Neuronal stem cell (in vitro differentiated cells): ENCODE data around the gene TMEM11.

Experiments
- DNase-seq: peaks from one replicate; pipeline ENCODE4 v3.0.0-alpha.2; 2013; ENCODE audit warnings: low spot score
- H2AFZ ChIP-seq: one replicate; pipeline ENCODE4 v1.6.1; 2013; ENCODE audit warnings: mild to moderate bottlenecking, low read length, inconsistent platforms
- H2AK5ac ChIP-seq: 2 replicates; pipeline ENCODE4 v1.6.1; 2013; ENCODE audit warnings: low read depth, mild to moderate bottlenecking, inconsistent platforms, low read length, moderate library complexity, mixed read lengths
- H2BK120ac ChIP-seq: 2 replicates; pipeline ENCODE4 v1.6.1; 2013; ENCODE audit warnings: low read depth, mild to moderate bottlenecking, inconsistent platforms, low read length, moderate library complexity, mixed read lengths
- H2BK12ac ChIP-seq: one replicate; pipeline ENCODE4 v1.6.1; 2013; ENCODE audit warnings: low read length, inconsistent platforms
- H2BK15ac ChIP-seq: 2 replicates; pipeline ENCODE4 v1.6.1; 2013; ENCODE audit warnings: mild to moderate bottlenecking, low read length, inconsistent platforms, mixed read lengths
- H2BK5ac ChIP-seq: one replicate; pipeline ENCODE4 v1.6.1; 2013; ENCODE audit warnings: inconsistent platforms, mild to moderate bottlenecking, low read length, moderate library complexity
- H3K14ac ChIP-seq: one replicate; pipeline ENCODE4 v1.6.1; 2013; ENCODE audit warnings: low read length, inconsistent platforms
- H3K18ac ChIP-seq: 2 replicates; pipeline ENCODE4 v1.6.1; 2013; ENCODE audit warnings: low read length, inconsistent platforms
- H3K23ac ChIP-seq: 2 replicates; pipeline ENCODE4 v1.6.1; 2013; ENCODE audit warnings: low read depth, mild to moderate bottlenecking, mixed read lengths, low read length, inconsistent platforms; ENCODE audit not compliant: poor library complexity
- H3K27ac ChIP-seq: replicated peaks from 3 replicates; pipeline ENCODE4 v1.5.1; 2013; ENCODE audit warnings: low read length, inconsistent platforms
- H3K27me3 ChIP-seq, 3 experiments: 2 replicates each; pipeline ENCODE4 v1.6.1; 2013; ENCODE audit warnings: low read length in 3 of 3, mild to moderate bottlenecking in 2 of 3, inconsistent platforms in 1 of 3, low read depth in 1 of 3, mixed read lengths in 1 of 3, moderate library complexity in 1 of 3; ENCODE audit not compliant: control insufficient read depth in 3 of 3, insufficient read depth in 3 of 3
- H3K36me3 ChIP-seq, 2 donors: replicated peaks in 1 of 2; 2 replicates each; pipeline ENCODE4 v1.6.1; 2013; ENCODE audit warnings: low read length in 2 of 2; ENCODE audit not compliant: control insufficient read depth in 2 of 2, insufficient read depth in 2 of 2
- H3K4ac ChIP-seq: 2 replicates; pipeline ENCODE4 v1.6.1; 2013; ENCODE audit warnings: inconsistent platforms, mild to moderate bottlenecking, low read length, moderate library complexity
- H3K4me1 ChIP-seq, 2 donors: 1 replicate in 1 of 2; 2 replicates in 1 of 2; pipeline ENCODE4 v1.6.1; 2013; ENCODE audit warnings: low read length in 2 of 2, low read depth in 1 of 2; ENCODE audit not compliant: control insufficient read depth in 2 of 2, insufficient read depth in 1 of 2
- H3K4me2 ChIP-seq: one replicate; pipeline ENCODE4 v1.6.1; 2013; ENCODE audit warnings: mild to moderate bottlenecking, low read length, inconsistent platforms; ENCODE audit not compliant: insufficient read depth, poor library complexity, severe bottlenecking
- H3K4me3 ChIP-seq, 2 donors: 2 replicates each; pipeline ENCODE4 v1.5.1; 2013; ENCODE audit warnings: low read length in 2 of 2, mild to moderate bottlenecking in 2 of 2, inconsistent platforms in 1 of 2, moderate library complexity in 1 of 2
- H3K79me1 ChIP-seq: one replicate; pipeline ENCODE4 v1.6.1; 2013; ENCODE audit warnings: low read depth, mild to moderate bottlenecking, inconsistent platforms, low read length, moderate library complexity
- H3K9ac ChIP-seq: one replicate; pipeline ENCODE4 v1.6.1; 2013; ENCODE audit warnings: mild to moderate bottlenecking, low read depth, low read length, inconsistent platforms; ENCODE audit not compliant: poor library complexity
- H3K9me3 ChIP-seq, 2 donors: replicated peaks in 1 of 2; 2 replicates each; pipeline versions ENCODE3 to v1.6.1; 2013; ENCODE audit warnings: low read length in 2 of 2, mild to moderate bottlenecking in 2 of 2, inconsistent platforms in 1 of 2, low read depth in 1 of 2, mixed read lengths in 1 of 2, moderate library complexity in 1 of 2; ENCODE audit not compliant: control insufficient read depth in 2 of 2, insufficient read depth in 1 of 2
- H4K8ac ChIP-seq: one replicate; pipeline ENCODE4 v1.6.1; 2013; ENCODE audit warnings: low read depth, mild to moderate bottlenecking, inconsistent platforms, low read length, moderate library complexity
- H4K91ac ChIP-seq: one replicate; pipeline ENCODE4 v1.6.1; 2013; ENCODE audit warnings: low read length, low read depth, mild to moderate bottlenecking, inconsistent platforms; ENCODE audit not compliant: poor library complexity
- WGBS, 2 donors: extraction: QIAGEN DNeasy Blood & Tissue Kit; methylation state at CpG; one replicate each; pipeline ENCODE4 v1.1.7; 2013; ENCODE audit warnings: missing lambda C conversion rate in 2 of 2, mixed read lengths in 1 of 2; ENCODE audit not compliant: insufficient read length in 2 of 2, insufficient replicate concordance in 1 of 2; ENCODE audit errors: extremely low coverage in 2 of 2; 5-methylcytosine and 5-hydroxymethylcytosine counted together

Gene TMEM11

GRCh38 chr17:21232033-21232749, 18.2 kb upstream of the TMEM11 start:
- Histone ChIP-seq H3K4me2 (no peak overlapping the region), H3K36me3 (no peaks in the 10 kb centered on the region), H3K18ac (no peak overlapping the region), H4K8ac (no peak overlapping the region), H3K14ac (no peak overlapping the region), H3K4ac (no peak overlapping the region), H3K79me1 (peaks cover 2% of the 10 kb centered on the region), H2BK5ac (no peak overlapping the region), H3K4me1 (no peaks in the 10 kb centered on the region), H4K91ac (no peak overlapping the region), H3K9me3 (peaks cover 1 to 4% of the 10 kb centered on the region in 2 donors), H3K27ac (no peak overlapping the region), H3K23ac (no peak overlapping the region), H2BK120ac (no peak overlapping the region), H2BK12ac (no peak overlapping the region), H3K9ac (no peak overlapping the region), H2BK15ac (no peak overlapping the region), H2AFZ (no peak overlapping the region), H2AK5ac (no peak overlapping the region), H3K4me3 (no peak overlapping the region), H3K27me3 (no peaks in the 10 kb centered on the region)
- no peak for DNase-seq
- no CpG with 5 or more reads among the region's 4 CpGs for WGBS, 2 donors

DNA sequence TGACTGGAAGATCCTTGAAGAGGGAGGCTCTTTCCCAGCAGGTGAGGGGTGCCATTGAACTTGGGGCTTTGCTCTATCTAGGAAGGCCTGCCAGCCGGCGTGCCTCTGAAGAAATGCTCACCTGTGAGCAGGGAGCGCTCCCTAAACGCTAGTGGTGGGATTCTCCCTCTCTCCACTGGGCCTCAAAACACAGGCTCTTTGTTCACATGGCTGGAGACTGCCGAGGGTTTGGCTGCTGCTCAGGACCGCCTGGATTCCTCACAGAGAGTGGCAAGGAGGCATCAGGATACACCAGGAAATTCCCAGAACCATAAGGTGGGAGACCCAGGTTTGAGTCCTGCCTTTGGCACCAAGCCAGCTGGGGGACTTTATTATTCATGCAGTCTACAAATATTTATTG, 17.6 kb upstream of the TMEM11 start:
- Histone ChIP-seq H3K14ac (no peak overlapping the region), H3K18ac (no peak overlapping the region), H2AFZ (no peak overlapping the region), H2BK5ac (no peak overlapping the region), H3K79me1 (peaks cover 2% of the 10 kb centered on the region), H3K4me3 (no peak overlapping the region), H2BK12ac (no peak overlapping the region), H4K91ac (no peak overlapping the region), H3K23ac (no peak overlapping the region), H4K8ac (no peak overlapping the region), H3K9me3 (peaks cover 1 to 4% of the 10 kb centered on the region in 2 donors), H2AK5ac (no peak overlapping the region), H3K4ac (no peak overlapping the region), H2BK120ac (no peak overlapping the region), H3K4me1 (no peaks in the 10 kb centered on the region), H3K27me3 (no peaks in the 10 kb centered on the region), H3K36me3 (no peaks in the 10 kb centered on the region), H3K9ac (no peak overlapping the region), H2BK15ac (no peak overlapping the region), H3K27ac (no peak overlapping the region), H3K4me2 (no peak overlapping the region)
- no peak for DNase-seq
- WGBS, 2 donors, result no CpG with 5 or more reads among the region's 6 CpGs

- H3K4me3 ChIP-seq, result no peak overlapping the region
- no peaks in the 10 kb centered on the region for H3K36me3 ChIP-seq
- no peak overlapping the region for H3K23ac ChIP-seq
- H4K91ac ChIP-seq, result no peak overlapping the region
- no peak overlapping the region for H3K4ac ChIP-seq
- H3K79me1 ChIP-seq, result peaks cover 2% of the 10 kb centered on the region
- no peak for DNase-seq
- no peak overlapping the region for H3K4me2 ChIP-seq
- H3K18ac ChIP-seq, result no peak overlapping the region
- no peak overlapping the region for H2BK12ac ChIP-seq
- no peak overlapping the region for H2AFZ ChIP-seq
- H3K9me3 ChIP-seq, result peaks cover 1 to 4% of the 10 kb centered on the region in 2 donors
- no CpG with 5 or more reads among the region's 2 CpGs for WGBS, 2 donors
- no peak overlapping the region for H3K27ac ChIP-seq
- no peak overlapping the region for H2BK15ac ChIP-seq
- H2BK5ac ChIP-seq, result no peak overlapping the region
- no peaks in the 10 kb centered on the region for H3K4me1 ChIP-seq
- no peak overlapping the region for H2AK5ac ChIP-seq
- no peaks in the 10 kb centered on the region for H3K27me3 ChIP-seq
- no peak overlapping the region for H4K8ac ChIP-seq
- H2BK120ac ChIP-seq, result no peak overlapping the region
- H3K9ac ChIP-seq, result no peak overlapping the region
- H3K14ac ChIP-seq, result no peak overlapping the region
Observed at GRCh38 chr17:21228845-21229244, 14.9 kb upstream of the TMEM11 start.

DNA sequence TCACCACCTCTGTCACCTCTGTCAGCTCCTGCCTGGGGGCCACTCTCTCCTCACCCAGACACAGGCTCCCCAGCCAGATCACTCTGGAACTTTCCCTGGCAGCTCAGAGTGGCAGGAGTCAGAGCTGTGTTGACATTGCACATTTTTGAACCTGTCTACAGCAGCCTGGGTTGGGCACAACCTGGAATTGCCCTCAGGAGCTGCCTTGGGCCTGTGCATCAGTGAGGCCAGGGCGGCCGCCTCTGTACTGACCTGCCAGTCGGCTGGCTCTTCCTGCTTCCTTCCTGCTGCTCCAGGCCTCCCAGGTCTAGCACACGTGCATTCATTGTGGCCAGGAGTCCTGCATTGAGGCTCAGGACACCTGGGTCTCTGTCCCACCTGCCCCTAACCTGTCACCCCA, 14.2 kb upstream of the TMEM11 start:
- H3K23ac ChIP-seq, result no peak overlapping the region
- peaks cover 1 to 4% of the 10 kb centered on the region in 2 donors for H3K9me3 ChIP-seq
- no peak overlapping the region for H3K4me3 ChIP-seq
- no peak overlapping the region for H2BK120ac ChIP-seq
- H2BK5ac ChIP-seq, result peak overlapping the region; percentile 29
- H4K8ac ChIP-seq, result no peak overlapping the region
- H3K9ac ChIP-seq, result peak overlapping the region; percentile 37
- WGBS, 2 donors, result no CpG with 5 or more reads among the region's 4 CpGs
- H3K27me3 ChIP-seq, result no peaks in the 10 kb centered on the region
- H3K27ac ChIP-seq, result no peak overlapping the region
- H2AK5ac ChIP-seq, result no peak overlapping the region
- H3K14ac ChIP-seq, result peak overlapping the region; percentile 31
- H3K4me1 ChIP-seq, result no peaks in the 10 kb centered on the region
- no peak overlapping the region for H3K4me2 ChIP-seq
- H3K4ac ChIP-seq, result no peak overlapping the region
- no peaks in the 10 kb centered on the region for H3K36me3 ChIP-seq
- no peak overlapping the region for H2BK15ac ChIP-seq
- peaks cover 2% of the 10 kb centered on the region for H3K79me1 ChIP-seq
- H4K91ac ChIP-seq, result no peak overlapping the region
- no peak for DNase-seq
- H2BK12ac ChIP-seq, result no peak overlapping the region
- H3K18ac ChIP-seq, result no peak overlapping the region
- no peak overlapping the region for H2AFZ ChIP-seq
